Caki2 (cell line): Measurements from ENCODE around the gene MAST2. TPM values are rescaled to one million over a fixed set of nuclear protein-coding genes. Genes with fewer than 3 reads are reported as not detected.

Experiments
- DNase-seq: peaks from one replicate; pipeline ENCODE4 v3.0.0-alpha.2; 2015; ENCODE audit warnings: low read depth
- in situ Hi-C: cut with HindIII; loops from 2 replicates; pipeline ENCODE4 v1.10.0; 2016; ENCODE audit warnings: low sequenced_read_pairs, low pct_unique_long_range_greater_than_20kb, mixed read lengths
- total RNA-seq: library from RNA; depleted of rRNA; stranded (reverse); fragments of >200 nt; shearing (Covaris generic); gene quantifications from 2 replicates; pipeline ENCODE4 v1.2.3, GENCODE V29; 2014; ENCODE audit warnings: low replicate concordance; rRNA removed

Gene MAST2
- 25.5 and 27.5 TPM in 2 replicates for total RNA-seq

- in situ Hi-C loops = loop anchor here (25.0 kb wide), 1 partner anchor 116 kb away; the partner anchor contains the start of genes GPBP1L1 and TMEM69
- DNase-seq = peak; percentile 86
Measured at GRCh38 chr1:45803299-45803780, at the start of gene MAST2. TSS of gene MAST2 (plus strand) at chr1:45803612. CDS start at chr1:45803896, 284 bp downstream.

GRCh38 chr1:45755697-45756096 is 47.7 kb upstream of the MAST2 start:
- DNase-seq = no peak
- in situ Hi-C loops = no loop called here

GRCh38 chr1:45762291-45762690 is 41.1 kb upstream of the MAST2 start:
- no peak for DNase-seq
- in situ Hi-C loops = no loop called here

- in situ Hi-C loops = no loop called here
Measured at GRCh38 chr1:45765999-45766792, 37.2 kb upstream of the MAST2 start.

GRCh38 chr1:45767035-45767434 is 36.4 kb upstream of the MAST2 start:
- in situ Hi-C loops = no loop called here
- peak; percentile 62 for DNase-seq

More at GRCh38 chr1:45765999-45766792, 37.2 kb upstream of the MAST2 start:
- no peak for DNase-seq

GRCh38 chr1:45769261-45769932 is 34.0 kb upstream of the MAST2 start:
- no peak for DNase-seq
- in situ Hi-C loops = no loop called here

- in situ Hi-C loops = no loop called here
- DNase-seq = no peak
Measured at GRCh38 chr1:45772971-45773370, 30.4 kb upstream of the MAST2 start.

- in situ Hi-C loops = no loop called here
- no peak for DNase-seq
Measured at GRCh38 chr1:45775794-45776193, 27.6 kb upstream of the MAST2 start.

- DNase-seq = no peak
- in situ Hi-C loops = no loop called here
Measured at GRCh38 chr1:45785583-45785982, 17.8 kb upstream of the MAST2 start.

- in situ Hi-C loops = no loop called here
- no peak for DNase-seq
Measured at GRCh38 chr1:45787905-45788304, 15.5 kb upstream of the MAST2 start.

GRCh38 chr1:45789601-45790000 is 13.8 kb upstream of the MAST2 start:
- in situ Hi-C loops = no loop called here

GRCh38 chr1:45792744-45793143 is 10.7 kb upstream of the MAST2 start:
- no peak for DNase-seq
- in situ Hi-C loops = no loop called here

More at GRCh38 chr1:45789601-45790000, 13.8 kb upstream of the MAST2 start:
- DNase-seq = no peak

GRCh38 chr1:45793942-45794604 is 9.3 kb upstream of the MAST2 start:
- in situ Hi-C loops = no loop called here
- DNase-seq = no peak

- in situ Hi-C loops = no loop called here
- DNase-seq = no peak
Measured at GRCh38 chr1:45796381-45796780, 7.0 kb upstream of the MAST2 start.

- in situ Hi-C loops = no loop called here
- DNase-seq = no peak
Measured at GRCh38 chr1:45796946-45797345, 6.5 kb upstream of the MAST2 start.

GRCh38 chr1:45800899-45801298 is 2.5 kb upstream of the MAST2 start:
- in situ Hi-C loops = loop anchor here (25.0 kb wide), 1 partner anchor 114 kb away; the partner anchor contains the start of genes GPBP1L1 and TMEM69
- no peak for DNase-seq

- DNase-seq = peak; percentile 92
- in situ Hi-C loops = loop anchor here (25.0 kb wide), 1 partner anchor 115 kb away; the partner anchor contains the start of genes GPBP1L1 and TMEM69
Measured at GRCh38 chr1:45802343-45803298, 791 bp upstream of the MAST2 start.
